WTC11 (cell line): ENCODE data around the gene C1QTNF6. TPM values are rescaled to one million over a fixed set of nuclear protein-coding genes. Genes with fewer than 3 reads are reported as not detected.
A peak's percentile ranks its signal among the peaks of the same experiment; 100 is the strongest.

Experiments used
- ATAC-seq: fragments of 200-7000 bp; cut with Tn5 transposase; 2 replicates; pipeline ENCODE4 v1.10.0; 2021; ENCODE audit warnings: mild to moderate bottlenecking, moderate library complexity
- CTCF ChIA-PET: fragments of 300-600 bp; sonication (Branson Sonifier 250); formaldehyde crosslinking; loops from one replicate; lab custom pipeline; 2021; ENCODE audit warnings: antibody characterized with exemption; lab: Charles Lee
- POLR2A ChIA-PET: fragments of 350-600 bp; sonication (Branson Sonifier 250); formaldehyde crosslinking; loops from one replicate; lab custom pipeline; 2021; ENCODE audit warnings: antibody characterized with exemption; lab: Charles Lee
- DNase-seq: peaks from one replicate; pipeline ENCODE4 v3.0.0; 2021; ENCODE audit warnings: low spot score
- H3K27ac Mint-ChIP-seq: 2 replicates; pipeline ENCODE4 v1.8.0; 2021; ENCODE audit warnings: mixed read lengths
- H3K27me3 Mint-ChIP-seq: 2 replicates; pipeline ENCODE4 v1.8.0; 2021; ENCODE audit warnings: low read depth, mild to moderate bottlenecking, moderate library complexity, mixed read lengths
- H3K36me3 Mint-ChIP-seq: 2 replicates; pipeline ENCODE4 v1.8.0; 2021; ENCODE audit warnings: mixed read lengths
- H3K4me1 Mint-ChIP-seq: 2 replicates; pipeline ENCODE4 v1.8.0; 2022; ENCODE audit warnings: mixed read lengths
- H3K4me3 Mint-ChIP-seq: 2 replicates; pipeline ENCODE4 v1.8.0; 2021; ENCODE audit warnings: mild to moderate bottlenecking, moderate library complexity, mixed read lengths
- H3K9me3 Mint-ChIP-seq: 2 replicates; pipeline ENCODE4 v1.8.0; 2021; ENCODE audit warnings: mixed read lengths
- E2F5 ChIP-seq: sonication (generic); formaldehyde crosslinking; IDR thresholded peaks from 2 replicates; pipeline ENCODE4 v1.8.1; 2022; ENCODE audit warnings: mild to moderate bottlenecking, moderate library complexity, missing genetic modification reagents
- FOXK1 ChIP-seq: sonication (generic); formaldehyde crosslinking; IDR thresholded peaks from 2 replicates; pipeline ENCODE4 v1.8.0; 2022; ENCODE audit warnings: mild to moderate bottlenecking, moderate library complexity, missing genetic modification reagents
- FOXP1 ChIP-seq: sonication (generic); formaldehyde crosslinking; IDR thresholded peaks from 2 replicates; pipeline ENCODE4 v1.8.0; 2022; ENCODE audit warnings: missing genetic modification reagents, mild to moderate bottlenecking, moderate library complexity, borderline replicate concordance
- GTF2I ChIP-seq: fragments of 250-450 bp; sonication (Bioruptor Pico); conservative IDR thresholded peaks from 2 replicates; pipeline ENCODE4 v1.4.0; 2021; ENCODE audit warnings: mild to moderate bottlenecking
- JUN ChIP-seq: sonication (generic); formaldehyde crosslinking; IDR thresholded peaks from 2 replicates; pipeline ENCODE4 v1.8.0; 2023; ENCODE audit warnings: mild to moderate bottlenecking, missing genetic modification reagents
- MAX ChIP-seq: sonication (generic); formaldehyde crosslinking; IDR thresholded peaks from 2 replicates; pipeline ENCODE4 v1.8.0; 2022; ENCODE audit warnings: mild to moderate bottlenecking, missing genetic modification reagents
- NFE2L1 ChIP-seq: sonication (generic); formaldehyde crosslinking; IDR thresholded peaks from 2 replicates; pipeline ENCODE4 v1.8.1; 2023; ENCODE audit warnings: missing genetic modification reagents
- SMAD3 ChIP-seq: sonication (generic); formaldehyde crosslinking; IDR thresholded peaks from 2 replicates; pipeline ENCODE4 v1.8.0; 2022; ENCODE audit warnings: missing genetic modification reagents, mild to moderate bottlenecking, borderline replicate concordance
- ZNF138 ChIP-seq: sonication (generic); formaldehyde crosslinking; conservative IDR thresholded peaks from 2 replicates; pipeline ENCODE4 v1.8.1; 2022; ENCODE audit warnings: mild to moderate bottlenecking, moderate library complexity, missing genetic modification reagents
- ZNF423 ChIP-seq: fragments of 250-450 bp; sonication (Bioruptor Pico); IDR thresholded peaks from 2 replicates; pipeline ENCODE4 v2.1.2; 2022; ENCODE audit warnings: mild to moderate bottlenecking, moderate library complexity
- total RNA-seq: library from RNA; stranded (reverse); gene quantifications from 3 replicates; pipeline ENCODE4 v1.2.3, GENCODE V29; 2021
- TF ChIP-seq, protein P1 (sequence below): sonication (generic); formaldehyde crosslinking; IDR thresholded peaks from 2 replicates; pipeline ENCODE4 v1.8.1; 2022; ENCODE audit warnings: low read depth, missing genetic modification reagents, borderline replicate concordance
- TF ChIP-seq, protein P2 (sequence below): sonication (generic); formaldehyde crosslinking; IDR thresholded peaks from 2 replicates; pipeline ENCODE4 v1.8.0; 2022; ENCODE audit warnings: mild to moderate bottlenecking, missing genetic modification reagents

Gene C1QTNF6
- total RNA-seq, 1 experiment from 2014 or later = 5.9 TPM

DNA sequence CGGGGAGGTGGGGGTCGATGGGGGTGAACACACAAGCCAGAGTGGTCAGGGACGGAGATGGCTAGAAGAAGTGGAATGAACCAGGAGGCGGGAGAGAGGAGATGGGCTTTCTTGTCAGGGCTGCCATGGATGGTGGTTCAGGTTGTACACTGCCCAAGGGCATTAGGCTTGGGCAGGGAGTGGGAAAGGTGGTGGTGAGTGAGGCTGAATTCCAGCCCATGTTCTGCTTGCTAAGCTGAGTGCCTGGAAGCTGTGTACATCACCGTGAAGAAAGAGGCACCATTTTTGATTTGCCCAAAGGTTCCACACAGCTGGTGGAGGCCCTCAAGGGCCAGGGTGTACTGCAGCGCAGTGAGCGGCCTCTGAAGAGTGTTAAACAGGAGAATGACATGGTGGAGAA, 55.3 kb downstream of the C1QTNF6 start:
- Mint-ChIP-seq H3K27ac (peak overlapping the region; percentile 74), H3K9me3 (no peaks in the 10 kb centered on the region), H3K4me1 (no peaks in the 10 kb centered on the region), H3K4me3 (no peak overlapping the region), H3K36me3 (no peaks in the 10 kb centered on the region), H3K27me3 (no peaks in the 10 kb centered on the region)
- POLR2A ChIA-PET = no interaction called here
- CTCF ChIA-PET = interaction anchor here (0.7 to 1.5 kb wide), 2 partner anchors 15 to 67 kb away, joined by 3 to 6 read pairs; no protein-coding TSS in a partner anchor
- TF ChIP-seq ZNF138 (CRISPR knock-in tag) (no peak), SMAD3 (CRISPR knock-in tag) (no peak), E2F5 (no peak), ZNF423 (CRISPR knock-in tag) (no peak), GTF2I (CRISPR knock-in tag) (no peak), NFE2L1 (no peak), FOXK1 (CRISPR knock-in tag) (no peak), FOXP1 (CRISPR knock-in tag) (no peak), MAX (CRISPR knock-in tag) (no peak), JUN (CRISPR knock-in tag) (no peak)
- TF ChIP-seq, protein P1, sequence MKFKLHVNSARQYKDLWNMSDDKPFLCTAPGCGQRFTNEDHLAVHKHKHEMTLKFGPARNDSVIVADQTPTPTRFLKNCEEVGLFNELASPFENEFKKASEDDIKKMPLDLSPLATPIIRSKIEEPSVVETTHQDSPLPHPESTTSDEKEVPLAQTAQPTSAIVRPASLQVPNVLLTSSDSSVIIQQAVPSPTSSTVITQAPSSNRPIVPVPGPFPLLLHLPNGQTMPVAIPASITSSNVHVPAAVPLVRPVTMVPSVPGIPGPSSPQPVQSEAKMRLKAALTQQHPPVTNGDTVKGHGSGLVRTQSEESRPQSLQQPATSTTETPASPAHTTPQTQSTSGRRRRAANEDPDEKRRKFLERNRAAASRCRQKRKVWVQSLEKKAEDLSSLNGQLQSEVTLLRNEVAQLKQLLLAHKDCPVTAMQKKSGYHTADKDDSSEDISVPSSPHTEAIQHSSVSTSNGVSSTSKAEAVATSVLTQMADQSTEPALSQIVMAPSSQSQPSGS = no peak
- TF ChIP-seq, protein P2, sequence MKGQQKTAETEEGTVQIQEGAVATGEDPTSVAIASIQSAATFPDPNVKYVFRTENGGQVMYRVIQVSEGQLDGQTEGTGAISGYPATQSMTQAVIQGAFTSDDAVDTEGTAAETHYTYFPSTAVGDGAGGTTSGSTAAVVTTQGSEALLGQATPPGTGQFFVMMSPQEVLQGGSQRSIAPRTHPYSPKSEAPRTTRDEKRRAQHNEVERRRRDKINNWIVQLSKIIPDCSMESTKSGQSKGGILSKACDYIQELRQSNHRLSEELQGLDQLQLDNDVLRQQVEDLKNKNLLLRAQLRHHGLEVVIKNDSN = no peak
- ATAC-seq = no peak
- no peak for DNase-seq

Other genes with a start within 250 kb of the C1QTNF6 start
- 24.4 to 33.3 TPM (median 32.8 TPM) in 3 replicates for gene TST, start 168.8 kb downstream of the C1QTNF6 start, total RNA-seq
- 86.6 to 101 TPM (median 98.7 TPM) in 3 replicates for gene MPST, start 168.5 kb downstream of the C1QTNF6 start, total RNA-seq
- gene KCTD17, start 136.5 kb downstream of the C1QTNF6 start, total RNA-seq = 29.4 to 36.3 TPM (median 31.5 TPM) in 3 replicates
- 0.11 to 0.14 TPM in 2 of 3 replicates, not detected in the other for gene TMPRSS6, start 78.5 kb downstream of the C1QTNF6 start, total RNA-seq
- gene IL2RB, start 38.3 kb downstream of the C1QTNF6 start, total RNA-seq = 0.92 to 1.4 TPM (median 1.1 TPM) in 3 replicates
- 0.21 to 0.25 TPM (median 0.22 TPM) in 3 replicates for gene SSTR3, start 24.2 kb upstream of the C1QTNF6 start, total RNA-seq
- gene RAC2, start 56.0 kb upstream of the C1QTNF6 start, total RNA-seq = 3.6 to 4.9 TPM (median 4.9 TPM) in 3 replicates
- gene CYTH4, start 94.3 kb upstream of the C1QTNF6 start, total RNA-seq = 0.11 to 0.16 TPM (median 0.15 TPM) in 3 replicates
- gene ELFN2, start 239.2 kb upstream of the C1QTNF6 start, total RNA-seq = 0.87 to 1.8 TPM (median 1.5 TPM) in 3 replicates